Loucy (cell line): ENCODE measurements around the gene FMNL1.
"Not testable (repeated sequence)": the region's sequence is repeated elsewhere in the genome, so short reads cannot be mapped to it uniquely, and the experiment has no call there.

Experiments used
- CTCF ChIP-seq: fragments of 200-600 bp; sonication (generic); conservative IDR thresholded peaks from 2 replicates; pipeline ENCODE4 v1.5.1; 2014; ENCODE audit warnings: mild to moderate bottlenecking, antibody characterized with exemption, low read length
- EZH2phosphoT487 ChIP-seq: fragments of 200-600 bp; IDR thresholded peaks from 2 replicates; pipeline ENCODE4 v1.6.1; 2018; ENCODE audit warnings: antibody characterized with exemption, mild to moderate bottlenecking, moderate library complexity, borderline replicate concordance

GRCh38 chr17:45253237-45253636 is 31.6 kb downstream of the FMNL1 start:
- TF ChIP-seq CTCF, EZH2phosphoT487: not testable (repeated sequence)
